WTC11 (cell line): ENCODE measurements around the gene CCDC24. TPM values are rescaled to one million over a fixed set of nuclear protein-coding genes. Genes with fewer than 3 reads are reported as not detected.
A peak's percentile ranks its signal among the peaks of the same experiment; 100 is the strongest.

Experiments used
- ATAC-seq: fragments of 200-7000 bp; cut with Tn5 transposase; 2 replicates; pipeline ENCODE4 v1.10.0; 2021; ENCODE audit warnings: mild to moderate bottlenecking, moderate library complexity
- CTCF ChIA-PET: fragments of 300-600 bp; sonication (Branson Sonifier 250); formaldehyde crosslinking; loops from one replicate; lab custom pipeline; 2021; ENCODE audit warnings: antibody characterized with exemption; lab: Charles Lee
- POLR2A ChIA-PET: fragments of 350-600 bp; sonication (Branson Sonifier 250); formaldehyde crosslinking; loops from one replicate; lab custom pipeline; 2021; ENCODE audit warnings: antibody characterized with exemption; lab: Charles Lee
- DNase-seq: peaks from one replicate; pipeline ENCODE4 v3.0.0; 2021; ENCODE audit warnings: low spot score
- H3K27ac Mint-ChIP-seq: 2 replicates; pipeline ENCODE4 v1.8.0; 2021; ENCODE audit warnings: mixed read lengths
- H3K27me3 Mint-ChIP-seq: 2 replicates; pipeline ENCODE4 v1.8.0; 2021; ENCODE audit warnings: low read depth, mild to moderate bottlenecking, moderate library complexity, mixed read lengths
- H3K36me3 Mint-ChIP-seq: 2 replicates; pipeline ENCODE4 v1.8.0; 2021; ENCODE audit warnings: mixed read lengths
- H3K4me1 Mint-ChIP-seq: 2 replicates; pipeline ENCODE4 v1.8.0; 2022; ENCODE audit warnings: mixed read lengths
- H3K4me3 Mint-ChIP-seq: 2 replicates; pipeline ENCODE4 v1.8.0; 2021; ENCODE audit warnings: mild to moderate bottlenecking, moderate library complexity, mixed read lengths
- H3K9me3 Mint-ChIP-seq: 2 replicates; pipeline ENCODE4 v1.8.0; 2021; ENCODE audit warnings: mixed read lengths
- CREM ChIP-seq: sonication (generic); formaldehyde crosslinking; IDR thresholded peaks from 2 replicates; pipeline ENCODE4 v1.8.1; 2022; ENCODE audit warnings: mild to moderate bottlenecking, missing genetic modification reagents, moderate library complexity
- ELF4 ChIP-seq: sonication (generic); formaldehyde crosslinking; IDR thresholded peaks from 2 replicates; pipeline ENCODE4 v1.8.1; 2022; ENCODE audit warnings: low read depth, mild to moderate bottlenecking, moderate library complexity, missing genetic modification reagents
- EMX1 ChIP-seq: fragments of 250-450 bp; sonication (Bioruptor Pico); IDR thresholded peaks from 2 replicates; pipeline ENCODE4 v1.8.0; 2021; ENCODE audit warnings: mild to moderate bottlenecking
- ESRRA ChIP-seq: sonication (generic); formaldehyde crosslinking; IDR thresholded peaks from 2 replicates; pipeline ENCODE4 v1.8.1; 2022; ENCODE audit warnings: mild to moderate bottlenecking, missing genetic modification reagents, borderline replicate concordance
- GRHL2 ChIP-seq: fragments of 250-450 bp; sonication (Bioruptor Pico); IDR thresholded peaks from 2 replicates; pipeline ENCODE4 v1.8.0; 2022; ENCODE audit warnings: mild to moderate bottlenecking, moderate library complexity; ENCODE audit not compliant: insufficient replicate concordance, severe bottlenecking
- JUN ChIP-seq: sonication (generic); formaldehyde crosslinking; IDR thresholded peaks from 2 replicates; pipeline ENCODE4 v1.8.0; 2023; ENCODE audit warnings: mild to moderate bottlenecking, missing genetic modification reagents
- MXD4 ChIP-seq: fragments of 250-450 bp; sonication (Bioruptor Pico); IDR thresholded peaks from 2 replicates; pipeline ENCODE4 v1.8.0; 2021; ENCODE audit warnings: mild to moderate bottlenecking, moderate library complexity, borderline replicate concordance
- SP1 ChIP-seq: sonication (generic); formaldehyde crosslinking; conservative IDR thresholded peaks from 2 replicates; pipeline ENCODE4 v1.8.1; 2022; ENCODE audit warnings: missing genetic modification reagents
- ZNF138 ChIP-seq: sonication (generic); formaldehyde crosslinking; conservative IDR thresholded peaks from 2 replicates; pipeline ENCODE4 v1.8.1; 2022; ENCODE audit warnings: mild to moderate bottlenecking, moderate library complexity, missing genetic modification reagents
- ZNF396 ChIP-seq: fragments of 250-450 bp; sonication (Bioruptor Pico); IDR thresholded peaks from 2 replicates; pipeline ENCODE4 v1.8.0; 2021; ENCODE audit warnings: mild to moderate bottlenecking, moderate library complexity, borderline replicate concordance
- ZNF416 ChIP-seq: fragments of 250-450 bp; sonication (Bioruptor Pico); IDR thresholded peaks from 2 replicates; pipeline ENCODE4 v1.9.0; 2021; ENCODE audit warnings: mild to moderate bottlenecking, inconsistent platforms
- ZNF423 ChIP-seq: fragments of 250-450 bp; sonication (Bioruptor Pico); IDR thresholded peaks from 2 replicates; pipeline ENCODE4 v2.1.2; 2022; ENCODE audit warnings: mild to moderate bottlenecking, moderate library complexity
- total RNA-seq: library from RNA; stranded (reverse); gene quantifications from 3 replicates; pipeline ENCODE4 v1.2.3, GENCODE V29; 2021
- TF ChIP-seq, protein P1 (sequence below): fragments of 200-600 bp; IDR thresholded peaks from 2 replicates; pipeline ENCODE4 v1.8.0; 2022; ENCODE audit warnings: antibody characterized with exemption
- TF ChIP-seq, protein P2 (sequence below): sonication (generic); formaldehyde crosslinking; IDR thresholded peaks from 2 replicates; pipeline ENCODE4 v1.8.0; 2022; ENCODE audit warnings: mild to moderate bottlenecking, missing genetic modification reagents
- TF ChIP-seq, protein P3 (sequence below): sonication (generic); formaldehyde crosslinking; IDR thresholded peaks from 2 replicates; pipeline ENCODE4 v1.8.1; 2023; ENCODE audit warnings: mild to moderate bottlenecking, missing genetic modification reagents
- TF ChIP-seq, protein P4 (sequence below): sonication (generic); formaldehyde crosslinking; IDR thresholded peaks from 2 replicates; pipeline ENCODE4 v1.8.1; 2022; ENCODE audit warnings: mild to moderate bottlenecking, missing genetic modification reagents, moderate library complexity, borderline replicate concordance
- TF ChIP-seq, protein P5 (sequence below): sonication (generic); formaldehyde crosslinking; IDR thresholded peaks from 2 replicates; pipeline ENCODE4 v1.8.1; 2022; ENCODE audit warnings: low read depth, missing genetic modification reagents, borderline replicate concordance
- TF ChIP-seq, protein P6 (sequence below): fragments of 250-450 bp; sonication (Bioruptor Pico); conservative IDR thresholded peaks from 2 replicates; pipeline ENCODE4 v1.9.0; 2021; ENCODE audit warnings: mild to moderate bottlenecking
- TF ChIP-seq, protein P7 (sequence below): sonication (generic); formaldehyde crosslinking; IDR thresholded peaks from 2 replicates; pipeline ENCODE4 v1.8.1; 2023; ENCODE audit warnings: mild to moderate bottlenecking, missing genetic modification reagents, moderate library complexity

The CCDC24 gene
- total RNA-seq, 1 experiment from 2014 or later, result 12.1 TPM

DNA sequence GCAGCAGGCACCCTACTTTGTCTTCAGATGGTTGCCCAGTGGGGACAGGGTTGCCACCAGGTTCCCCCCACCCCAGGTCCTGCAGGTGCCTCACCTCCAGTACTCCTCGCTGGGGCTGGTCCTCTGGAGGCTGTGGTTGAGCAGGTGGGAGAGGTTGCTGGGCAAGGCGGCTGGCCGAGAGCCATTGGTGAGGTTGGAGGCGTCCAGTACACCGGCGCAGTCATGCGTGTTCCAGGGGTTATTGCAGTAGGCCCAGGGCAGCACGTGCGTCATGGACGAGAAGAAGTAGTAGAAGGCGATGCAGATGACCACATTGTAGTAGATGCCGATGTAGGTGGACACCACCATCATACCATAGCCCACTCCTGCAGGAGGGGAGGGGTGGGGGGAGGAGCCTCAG is 16.9 kb downstream of the CCDC24 start:
- DNase-seq (no peak), ATAC-seq (no peak)
- POLR2A ChIA-PET, result interaction anchor here (0.6 kb wide), 1 partner anchor 16 kb away, joined by 3 read pairs; no protein-coding TSS in a partner anchor
- peaks cover 7% of the 10 kb centered on the region for H3K4me1 Mint-ChIP-seq
- CTCF ChIA-PET, result interaction anchor here (0.6 to 7.0 kb wide), 2 partner anchors 11 to 26 kb away, joined by 3 to 132 read pairs; partner anchors contain the start of gene SLC6A9
- TF ChIP-seq, protein P1, sequence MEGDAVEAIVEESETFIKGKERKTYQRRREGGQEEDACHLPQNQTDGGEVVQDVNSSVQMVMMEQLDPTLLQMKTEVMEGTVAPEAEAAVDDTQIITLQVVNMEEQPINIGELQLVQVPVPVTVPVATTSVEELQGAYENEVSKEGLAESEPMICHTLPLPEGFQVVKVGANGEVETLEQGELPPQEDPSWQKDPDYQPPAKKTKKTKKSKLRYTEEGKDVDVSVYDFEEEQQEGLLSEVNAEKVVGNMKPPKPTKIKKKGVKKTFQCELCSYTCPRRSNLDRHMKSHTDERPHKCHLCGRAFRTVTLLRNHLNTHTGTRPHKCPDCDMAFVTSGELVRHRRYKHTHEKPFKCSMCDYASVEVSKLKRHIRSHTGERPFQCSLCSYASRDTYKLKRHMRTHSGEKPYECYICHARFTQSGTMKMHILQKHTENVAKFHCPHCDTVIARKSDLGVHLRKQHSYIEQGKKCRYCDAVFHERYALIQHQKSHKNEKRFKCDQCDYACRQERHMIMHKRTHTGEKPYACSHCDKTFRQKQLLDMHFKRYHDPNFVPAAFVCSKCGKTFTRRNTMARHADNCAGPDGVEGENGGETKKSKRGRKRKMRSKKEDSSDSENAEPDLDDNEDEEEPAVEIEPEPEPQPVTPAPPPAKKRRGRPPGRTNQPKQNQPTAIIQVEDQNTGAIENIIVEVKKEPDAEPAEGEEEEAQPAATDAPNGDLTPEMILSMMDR, result no peak
- no peak for TF ChIP-seq ZNF423 (CRISPR knock-in tag)
- H3K4me3 Mint-ChIP-seq, result no peak overlapping the region
- H3K27ac Mint-ChIP-seq, result no peak overlapping the region
- no peaks in the 10 kb centered on the region; the same call in 1 of the 2 replicates for H3K27me3 Mint-ChIP-seq
- H3K9me3 Mint-ChIP-seq, result no peaks in the 10 kb centered on the region
- H3K36me3 Mint-ChIP-seq, result peaks cover 4% of the 10 kb centered on the region; the same call in 1 of the 2 replicates

DNA sequence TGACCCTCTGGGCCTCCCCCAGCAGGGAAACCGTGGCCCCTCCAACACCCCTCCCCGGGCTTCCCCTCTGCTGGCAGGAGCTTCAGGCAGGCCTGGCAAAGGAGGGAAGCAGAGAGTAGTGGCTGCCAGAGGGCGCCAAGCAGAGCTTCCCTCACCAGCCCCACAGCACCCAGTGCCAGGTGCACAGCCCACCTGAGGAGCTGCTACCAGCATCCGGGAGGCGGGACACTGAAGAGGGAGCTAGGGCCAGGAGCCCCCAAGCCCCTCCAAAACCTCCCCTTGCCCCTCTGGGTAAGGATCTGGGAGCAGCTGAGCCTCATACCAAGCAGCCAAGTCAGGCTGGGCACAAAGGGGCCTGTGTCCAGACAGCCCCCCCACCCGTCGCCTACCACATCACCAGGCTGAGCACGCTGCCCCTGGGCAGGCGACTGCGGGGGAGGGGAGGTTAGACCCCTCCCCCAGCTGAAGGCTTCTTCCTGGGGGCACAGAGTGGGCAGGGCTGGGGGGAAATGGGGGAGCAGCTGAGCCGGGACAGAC is 19.6 kb downstream of the CCDC24 start:
- no peaks in the 10 kb centered on the region for H3K27me3 Mint-ChIP-seq
- POLR2A ChIA-PET, result interaction anchor here (0.6 to 1.2 kb wide), 3 partner anchors 19 to 76 kb away, joined by 3 to 4 read pairs (median 3); no protein-coding TSS in a partner anchor
- CTCF ChIA-PET, result interaction anchor here (0.8 to 2.0 kb wide), 7 partner anchors 8 to 80 kb away, joined by 3 to 22 read pairs (median 5); no protein-coding TSS in a partner anchor

DNA sequence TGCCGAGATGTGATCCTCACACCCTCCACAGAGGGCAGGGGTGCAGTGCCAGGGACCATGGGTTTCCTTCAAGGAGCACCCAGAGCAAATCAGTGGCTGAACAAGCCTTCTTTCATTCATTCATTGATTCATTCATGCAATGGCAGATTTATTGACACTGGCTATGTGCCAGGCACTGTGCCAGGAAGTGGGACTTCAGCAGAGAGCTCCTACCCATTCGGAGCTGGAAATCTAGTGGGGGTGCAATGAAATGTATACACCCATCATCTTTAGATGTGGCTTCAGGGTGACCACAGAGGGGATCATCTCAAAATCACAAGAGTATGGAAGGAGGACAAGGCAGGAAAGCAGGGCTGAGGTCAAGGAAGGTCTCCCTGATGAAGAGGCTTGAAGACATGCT is 21.0 kb downstream of the CCDC24 start:
- no peak overlapping the region for H3K27ac Mint-ChIP-seq
- H3K4me1 Mint-ChIP-seq, result peaks cover 7% of the 10 kb centered on the region
- DNase-seq, result no peak
- POLR2A ChIA-PET, result no interaction called here
- no peak for ATAC-seq
- H3K36me3 Mint-ChIP-seq, result peaks cover 4% of the 10 kb centered on the region; the same call in 1 of the 2 replicates
- CTCF ChIA-PET, result interaction anchor here (2.0 kb wide), 2 partner anchors 24 to 35 kb away, joined by 14 to 22 read pairs; no protein-coding TSS in a partner anchor
- no peaks in the 10 kb centered on the region for H3K27me3 Mint-ChIP-seq
- no peaks in the 10 kb centered on the region for H3K9me3 Mint-ChIP-seq
- no peak overlapping the region for H3K4me3 Mint-ChIP-seq
- TF ChIP-seq CREM (CRISPR knock-in tag) (no peak), MXD4 (no peak), EMX1 (no peak), SP1 (CRISPR knock-in tag) (no peak), ZNF416 (CRISPR knock-in tag) (no peak), ZNF396 (no peak)
- TF ChIP-seq, protein P2, sequence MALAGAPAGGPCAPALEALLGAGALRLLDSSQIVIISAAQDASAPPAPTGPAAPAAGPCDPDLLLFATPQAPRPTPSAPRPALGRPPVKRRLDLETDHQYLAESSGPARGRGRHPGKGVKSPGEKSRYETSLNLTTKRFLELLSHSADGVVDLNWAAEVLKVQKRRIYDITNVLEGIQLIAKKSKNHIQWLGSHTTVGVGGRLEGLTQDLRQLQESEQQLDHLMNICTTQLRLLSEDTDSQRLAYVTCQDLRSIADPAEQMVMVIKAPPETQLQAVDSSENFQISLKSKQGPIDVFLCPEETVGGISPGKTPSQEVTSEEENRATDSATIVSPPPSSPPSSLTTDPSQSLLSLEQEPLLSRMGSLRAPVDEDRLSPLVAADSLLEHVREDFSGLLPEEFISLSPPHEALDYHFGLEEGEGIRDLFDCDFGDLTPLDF (CRISPR knock-in tag), result no peak
- TF ChIP-seq, protein P3, sequence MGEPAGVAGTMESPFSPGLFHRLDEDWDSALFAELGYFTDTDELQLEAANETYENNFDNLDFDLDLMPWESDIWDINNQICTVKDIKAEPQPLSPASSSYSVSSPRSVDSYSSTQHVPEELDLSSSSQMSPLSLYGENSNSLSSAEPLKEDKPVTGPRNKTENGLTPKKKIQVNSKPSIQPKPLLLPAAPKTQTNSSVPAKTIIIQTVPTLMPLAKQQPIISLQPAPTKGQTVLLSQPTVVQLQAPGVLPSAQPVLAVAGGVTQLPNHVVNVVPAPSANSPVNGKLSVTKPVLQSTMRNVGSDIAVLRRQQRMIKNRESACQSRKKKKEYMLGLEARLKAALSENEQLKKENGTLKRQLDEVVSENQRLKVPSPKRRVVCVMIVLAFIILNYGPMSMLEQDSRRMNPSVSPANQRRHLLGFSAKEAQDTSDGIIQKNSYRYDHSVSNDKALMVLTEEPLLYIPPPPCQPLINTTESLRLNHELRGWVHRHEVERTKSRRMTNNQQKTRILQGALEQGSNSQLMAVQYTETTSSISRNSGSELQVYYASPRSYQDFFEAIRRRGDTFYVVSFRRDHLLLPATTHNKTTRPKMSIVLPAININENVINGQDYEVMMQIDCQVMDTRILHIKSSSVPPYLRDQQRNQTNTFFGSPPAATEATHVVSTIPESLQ (CRISPR knock-in tag), result no peak
- TF ChIP-seq, protein P4, sequence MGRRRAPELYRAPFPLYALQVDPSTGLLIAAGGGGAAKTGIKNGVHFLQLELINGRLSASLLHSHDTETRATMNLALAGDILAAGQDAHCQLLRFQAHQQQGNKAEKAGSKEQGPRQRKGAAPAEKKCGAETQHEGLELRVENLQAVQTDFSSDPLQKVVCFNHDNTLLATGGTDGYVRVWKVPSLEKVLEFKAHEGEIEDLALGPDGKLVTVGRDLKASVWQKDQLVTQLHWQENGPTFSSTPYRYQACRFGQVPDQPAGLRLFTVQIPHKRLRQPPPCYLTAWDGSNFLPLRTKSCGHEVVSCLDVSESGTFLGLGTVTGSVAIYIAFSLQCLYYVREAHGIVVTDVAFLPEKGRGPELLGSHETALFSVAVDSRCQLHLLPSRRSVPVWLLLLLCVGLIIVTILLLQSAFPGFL (CRISPR knock-in tag), result no peak
- TF ChIP-seq, protein P1, result no peak
- TF ChIP-seq, protein P5, sequence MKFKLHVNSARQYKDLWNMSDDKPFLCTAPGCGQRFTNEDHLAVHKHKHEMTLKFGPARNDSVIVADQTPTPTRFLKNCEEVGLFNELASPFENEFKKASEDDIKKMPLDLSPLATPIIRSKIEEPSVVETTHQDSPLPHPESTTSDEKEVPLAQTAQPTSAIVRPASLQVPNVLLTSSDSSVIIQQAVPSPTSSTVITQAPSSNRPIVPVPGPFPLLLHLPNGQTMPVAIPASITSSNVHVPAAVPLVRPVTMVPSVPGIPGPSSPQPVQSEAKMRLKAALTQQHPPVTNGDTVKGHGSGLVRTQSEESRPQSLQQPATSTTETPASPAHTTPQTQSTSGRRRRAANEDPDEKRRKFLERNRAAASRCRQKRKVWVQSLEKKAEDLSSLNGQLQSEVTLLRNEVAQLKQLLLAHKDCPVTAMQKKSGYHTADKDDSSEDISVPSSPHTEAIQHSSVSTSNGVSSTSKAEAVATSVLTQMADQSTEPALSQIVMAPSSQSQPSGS (CRISPR knock-in tag), result no peak
- TF ChIP-seq, protein P6, sequence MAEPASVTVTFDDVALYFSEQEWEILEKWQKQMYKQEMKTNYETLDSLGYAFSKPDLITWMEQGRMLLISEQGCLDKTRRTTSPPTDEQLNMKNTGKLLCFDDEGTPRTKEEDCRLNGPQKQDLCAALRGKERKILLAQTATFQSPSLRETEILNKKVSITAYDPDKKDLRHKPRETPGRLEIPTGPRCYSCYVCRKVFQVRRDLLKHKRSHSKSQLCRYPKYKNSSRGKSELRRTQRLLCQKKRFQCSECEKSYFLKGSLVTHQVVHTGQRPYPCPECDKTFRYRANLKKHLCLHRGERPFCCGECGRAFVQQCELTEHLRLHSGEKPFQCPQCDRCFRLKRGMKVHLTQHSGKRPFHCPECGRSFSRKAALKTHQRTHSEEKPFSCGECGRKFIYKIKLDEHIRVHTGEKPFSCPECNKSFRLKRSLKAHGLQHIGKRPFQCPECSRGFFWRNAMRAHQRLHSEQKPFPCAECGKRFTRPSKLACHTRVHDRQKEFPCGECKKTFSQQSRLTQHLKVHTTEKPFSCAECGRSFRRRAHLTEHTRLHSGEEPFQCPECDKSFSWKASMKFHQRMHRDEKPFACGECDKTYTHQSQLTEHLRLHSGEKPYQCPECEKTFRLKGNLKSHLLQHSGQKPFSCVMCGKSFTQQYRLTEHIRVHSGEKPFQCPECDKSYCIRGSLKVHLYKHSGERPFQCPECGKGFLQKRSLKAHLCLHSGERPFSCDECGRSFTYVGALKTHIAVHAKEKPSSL (CRISPR knock-in tag), result no peak

More for the DNA sequence above, 19.6 kb downstream of the CCDC24 start:
- H3K9me3 Mint-ChIP-seq, result no peaks in the 10 kb centered on the region
- no peak overlapping the region for H3K4me3 Mint-ChIP-seq
- 0 out of 2 replicates have a peak, but pooled peaks have one; percentile 15 for ATAC-seq
- no peak overlapping the region for H3K27ac Mint-ChIP-seq
- no peak for TF ChIP-seq ZNF138 (CRISPR knock-in tag)
- TF ChIP-seq, protein P7, sequence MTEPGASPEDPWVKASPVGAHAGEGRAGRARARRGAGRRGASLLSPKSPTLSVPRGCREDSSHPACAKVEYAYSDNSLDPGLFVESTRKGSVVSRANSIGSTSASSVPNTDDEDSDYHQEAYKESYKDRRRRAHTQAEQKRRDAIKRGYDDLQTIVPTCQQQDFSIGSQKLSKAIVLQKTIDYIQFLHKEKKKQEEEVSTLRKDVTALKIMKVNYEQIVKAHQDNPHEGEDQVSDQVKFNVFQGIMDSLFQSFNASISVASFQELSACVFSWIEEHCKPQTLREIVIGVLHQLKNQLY, result no peak
- TF ChIP-seq ELF4, result no peak
- TF ChIP-seq ESRRA, result no peak
- no peak for TF ChIP-seq GRHL2
- no peak for TF ChIP-seq JUN (CRISPR knock-in tag)
- peaks cover 4% of the 10 kb centered on the region; the same call in 1 of the 2 replicates for H3K36me3 Mint-ChIP-seq
- H3K4me1 Mint-ChIP-seq, result peaks cover 7% of the 10 kb centered on the region
- no peak for DNase-seq
